T47D (cell line): ENCODE results near the gene SCYGR3.

Experiments
- DNase-seq, 2 experiments: peaks; one replicate each; pipeline versions ENCODE4 v3.0.0 to v3.0.0-alpha.2; 2011 to 2012; ENCODE audit warnings: low read depth in 1 of 2, low spot score in 1 of 2
- JUND ChIP-seq: IDR thresholded peaks from 2 replicates; pipeline ENCODE4 v1.6.1; 2012; ENCODE audit warnings: low read depth
- in situ Hi-C: cut with HindIII; loops from 2 replicates; pipeline ENCODE4 v1.10.0; 2016; ENCODE audit warnings: low sequenced_read_pairs, low pct_unique_long_range_greater_than_20kb

Gene SCYGR3

DNA sequence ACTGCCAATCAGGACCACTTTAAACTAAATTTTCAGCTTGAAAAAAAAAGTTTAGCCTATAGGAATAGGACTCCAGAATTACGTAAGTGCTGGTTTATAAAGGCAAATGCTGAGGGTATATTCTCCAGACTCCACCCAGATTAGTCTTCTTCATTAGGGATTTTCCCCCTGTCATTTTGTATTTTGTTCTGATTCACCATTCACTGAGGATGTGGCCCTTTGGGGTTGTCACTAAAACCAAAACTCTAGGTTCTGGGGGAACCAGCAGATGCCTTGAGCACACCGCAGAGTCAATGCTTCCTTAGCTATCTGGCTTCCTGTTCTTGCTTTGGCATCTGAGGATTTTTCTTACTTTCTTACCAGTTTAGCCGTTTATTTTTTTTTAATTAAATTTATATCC is 13.1 kb upstream of the SCYGR3 start:
- DNase-seq = no peak
- in situ Hi-C loops = no loop called here
- TF ChIP-seq JUND = no peak

DNA sequence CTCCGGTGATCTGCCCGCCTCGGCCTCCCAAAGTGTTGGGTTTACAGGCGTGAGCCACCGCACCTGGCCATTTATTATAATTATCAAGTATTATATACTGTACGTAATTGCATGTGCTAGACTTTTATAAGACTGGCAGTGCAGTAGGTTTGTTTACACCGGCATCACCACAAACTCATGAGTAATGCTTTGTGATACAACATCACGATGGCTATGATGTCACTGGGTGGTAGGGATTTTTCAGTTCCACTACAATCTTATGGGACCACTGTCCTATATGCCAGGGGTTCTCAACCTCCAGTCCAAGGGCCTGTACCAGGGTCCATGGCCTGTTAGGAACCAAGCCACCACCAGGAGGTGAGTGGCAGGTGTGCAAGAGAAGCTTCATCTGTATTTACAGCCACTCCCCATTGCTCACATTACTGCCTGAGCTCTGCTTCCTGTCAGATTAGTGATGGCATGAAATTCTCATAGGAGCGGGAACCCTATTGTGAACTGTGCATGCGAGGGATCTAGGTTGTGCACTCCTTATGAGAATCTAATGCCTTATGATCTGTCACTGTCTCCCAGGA is 12.0 kb upstream of the SCYGR3 start:
- no peak for TF ChIP-seq JUND
- in situ Hi-C loops = no loop called here
- DNase-seq = no peak

DNA sequence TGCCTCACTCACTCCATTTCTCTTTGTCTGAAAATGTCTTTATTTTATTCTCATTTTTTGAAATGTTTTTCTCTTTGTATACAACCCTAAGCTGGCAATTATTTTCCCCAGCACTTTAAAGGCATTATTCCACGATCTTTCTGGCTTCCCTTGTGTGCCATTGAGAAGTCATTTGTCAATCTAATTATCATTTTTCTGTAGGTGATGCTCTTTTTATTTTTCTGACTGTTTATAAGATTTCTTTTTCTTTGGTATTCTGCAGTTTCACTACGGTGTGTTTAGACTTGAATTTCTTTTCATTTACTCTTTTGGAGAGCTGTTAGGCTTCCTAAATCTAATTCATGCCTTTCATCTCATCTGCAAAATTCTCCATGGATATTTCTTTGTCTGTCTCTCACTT is 10.8 kb upstream of the SCYGR3 start:
- no peak for DNase-seq
- in situ Hi-C loops = no loop called here
- no peak for TF ChIP-seq JUND

DNA sequence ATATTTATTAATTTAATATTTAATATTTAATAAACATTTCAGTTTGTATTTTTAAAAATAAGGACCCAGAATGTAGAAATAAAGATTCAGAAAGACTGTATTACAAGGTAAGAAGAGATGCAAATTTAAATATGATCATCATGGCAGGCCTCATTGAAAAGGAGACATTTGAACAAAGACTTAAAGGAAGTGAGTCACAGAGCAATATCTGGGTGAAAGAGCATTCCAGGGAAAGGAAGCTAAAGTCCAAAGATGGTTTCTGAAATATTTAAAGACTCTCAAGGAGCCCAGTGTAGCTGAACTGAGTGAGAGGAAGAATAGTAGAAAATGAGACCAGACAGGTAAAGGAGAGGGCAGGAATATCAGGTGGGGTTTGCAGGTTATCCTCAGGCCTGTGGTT is 8.6 kb upstream of the SCYGR3 start:
- no peak for TF ChIP-seq JUND
- no peak for DNase-seq
- in situ Hi-C loops = no loop called here

DNA sequence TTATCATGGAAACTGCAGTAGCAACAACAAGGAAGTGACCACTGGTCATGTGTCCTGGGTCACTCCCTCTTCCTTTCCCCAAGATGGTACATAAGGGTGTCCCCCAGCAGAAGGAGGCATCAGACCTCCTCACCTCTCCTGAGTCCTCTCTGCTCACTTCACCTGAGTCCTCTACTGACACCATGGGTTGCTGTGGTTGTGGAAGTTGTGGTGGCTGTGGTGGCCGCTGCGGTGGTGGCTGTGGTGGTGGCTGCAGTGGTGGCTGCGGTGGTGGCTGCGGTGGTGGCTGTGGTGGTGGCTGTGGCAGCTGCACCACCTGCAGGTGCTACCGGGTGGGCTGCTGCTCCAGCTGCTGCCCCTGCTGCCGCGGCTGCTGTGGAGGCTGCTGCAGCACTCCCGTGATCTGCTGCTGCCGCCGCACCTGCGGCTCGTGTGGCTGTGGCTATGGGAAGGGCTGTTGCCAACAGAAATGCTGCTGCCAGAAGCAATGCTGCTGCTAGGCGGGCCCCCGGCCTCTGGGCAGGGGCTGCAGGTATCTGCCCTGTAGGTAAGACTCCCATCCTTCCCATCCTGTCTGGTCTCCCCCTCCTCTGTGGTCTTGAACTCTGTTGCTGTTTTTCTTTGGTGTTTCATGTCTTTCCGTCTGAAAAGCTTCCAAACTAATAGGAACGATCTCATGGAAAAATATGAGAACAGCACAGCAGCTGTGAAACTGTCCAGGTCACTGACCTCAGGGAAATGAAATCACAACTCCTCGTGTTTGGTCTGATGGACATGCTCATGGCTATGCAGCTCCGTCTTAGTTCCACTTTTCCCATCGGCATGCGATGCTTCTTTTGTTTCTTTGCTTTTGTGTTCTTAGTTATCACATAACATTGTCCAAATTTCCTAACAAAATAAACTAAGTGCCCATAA is 2.9 kb upstream of the SCYGR3 start, which contains the start of gene SCYGR4:
SCYGR4 (plus strand) TSS at position 183 of the 915 bp plus-strand sequence; CDS start at position 183, 0 bp downstream.
- in situ Hi-C loops = no loop called here
- DNase-seq = no peak
- no peak for TF ChIP-seq JUND

DNA sequence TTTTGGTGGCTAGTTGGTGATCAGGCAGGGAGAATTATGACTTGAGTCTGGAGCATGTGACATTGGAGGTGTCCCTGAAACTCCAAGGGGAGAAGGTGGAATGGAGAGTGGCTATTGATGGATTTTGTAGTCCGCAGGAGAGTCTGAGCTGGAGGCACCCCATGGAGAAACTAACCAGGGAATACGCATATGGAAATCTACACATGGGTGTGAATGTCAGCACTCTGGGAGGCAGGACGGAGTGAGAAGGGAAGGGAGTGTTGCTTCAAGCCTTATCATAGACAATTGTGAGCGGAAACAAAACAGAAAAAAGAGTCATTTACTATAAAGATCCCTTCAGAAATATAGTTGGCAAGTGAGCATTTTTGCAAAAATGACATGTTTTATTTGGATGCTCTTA is 2.0 kb upstream of the SCYGR3 start:
- in situ Hi-C loops = no loop called here
- TF ChIP-seq JUND = no peak
- no peak for DNase-seq

DNA sequence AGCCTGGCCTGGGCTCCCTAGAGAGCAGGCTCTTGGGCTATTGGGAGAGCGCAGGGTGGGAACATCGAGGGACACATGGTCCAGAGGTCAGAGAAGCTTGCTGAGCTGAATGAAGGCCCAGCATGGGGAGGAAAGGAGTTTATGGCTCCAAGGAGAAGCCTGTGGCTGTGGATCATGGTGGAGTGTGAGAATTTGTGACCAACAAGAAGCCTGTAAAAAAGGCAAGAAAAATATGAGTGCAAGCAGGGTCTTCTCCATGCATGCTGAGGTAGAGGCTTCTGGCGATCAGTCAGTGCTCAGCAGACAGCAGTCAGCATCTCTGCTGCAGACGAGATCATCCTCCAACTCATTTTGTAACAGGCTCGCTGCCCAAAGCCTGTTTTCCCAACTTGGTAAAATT is 1.3 kb upstream of the SCYGR3 start:
- in situ Hi-C loops = no loop called here
- no peak for TF ChIP-seq JUND

DNA sequence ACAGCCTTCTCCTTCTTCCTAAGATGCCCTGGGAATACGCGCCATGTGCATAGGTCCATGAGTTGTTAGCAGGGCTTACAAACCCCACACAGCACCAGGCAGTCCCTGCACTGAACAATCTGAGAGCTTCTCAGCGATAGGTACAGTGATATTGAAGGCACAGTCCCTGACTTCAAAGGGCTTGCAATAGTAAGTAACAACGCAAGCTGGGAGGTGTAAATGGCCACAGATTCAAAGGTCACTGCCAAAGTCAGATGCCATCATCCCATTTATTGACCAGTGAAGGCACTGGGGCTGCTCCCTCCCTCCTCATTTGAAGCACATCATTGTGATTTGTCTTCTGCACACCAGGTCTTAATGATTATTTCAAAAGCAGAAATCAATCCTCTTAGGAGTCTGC is 541 bp upstream of the SCYGR3 start:
- no peak for DNase-seq
- in situ Hi-C loops = no loop called here
- no peak for TF ChIP-seq JUND

More for the DNA sequence above, 1.3 kb upstream of the SCYGR3 start:
- DNase-seq = no peak

DNA sequence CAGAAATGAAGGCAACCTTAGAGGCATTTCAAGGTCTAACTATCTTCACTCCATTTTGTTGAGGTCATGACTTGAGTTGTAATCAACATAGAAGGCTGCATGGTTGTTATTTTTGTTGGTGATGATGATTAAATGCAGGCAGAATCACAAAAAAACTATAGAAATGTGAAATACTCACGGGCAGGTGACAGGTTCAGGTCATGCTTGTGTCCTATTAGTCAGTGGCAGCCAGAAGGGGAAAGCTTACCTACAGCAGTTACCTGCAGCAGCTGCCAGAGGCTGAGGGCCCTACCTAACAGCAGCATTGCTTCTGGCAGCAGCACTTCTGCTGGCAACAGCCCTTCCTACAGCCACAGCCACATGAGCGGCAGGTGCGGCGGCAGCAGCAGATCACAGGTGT is 394 bp downstream of the SCYGR3 start:
- DNase-seq = no peak
- no peak for TF ChIP-seq JUND
- in situ Hi-C loops = no loop called here

DNA sequence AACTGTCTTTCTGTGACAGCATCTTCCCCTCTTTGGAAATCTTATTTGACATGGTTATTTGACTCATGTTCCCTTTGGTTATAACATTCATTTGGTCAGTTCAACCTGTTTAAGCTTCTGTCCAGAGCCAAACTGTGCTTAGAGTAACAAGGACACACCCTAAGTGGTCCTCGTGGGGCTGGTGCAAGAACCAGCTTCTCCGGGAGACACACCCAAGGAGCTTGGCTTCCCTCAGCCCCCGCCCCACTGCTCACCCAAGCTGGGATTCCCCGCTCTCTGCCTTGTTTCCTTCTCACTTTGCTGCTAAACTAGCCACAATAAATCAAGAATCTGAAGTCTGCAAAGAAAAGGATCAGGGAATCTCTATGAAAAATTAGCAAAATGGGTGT is 1.4 kb downstream of the SCYGR3 start:
- no peak for TF ChIP-seq JUND
- DNase-seq = no peak
- in situ Hi-C loops = no loop called here

DNA sequence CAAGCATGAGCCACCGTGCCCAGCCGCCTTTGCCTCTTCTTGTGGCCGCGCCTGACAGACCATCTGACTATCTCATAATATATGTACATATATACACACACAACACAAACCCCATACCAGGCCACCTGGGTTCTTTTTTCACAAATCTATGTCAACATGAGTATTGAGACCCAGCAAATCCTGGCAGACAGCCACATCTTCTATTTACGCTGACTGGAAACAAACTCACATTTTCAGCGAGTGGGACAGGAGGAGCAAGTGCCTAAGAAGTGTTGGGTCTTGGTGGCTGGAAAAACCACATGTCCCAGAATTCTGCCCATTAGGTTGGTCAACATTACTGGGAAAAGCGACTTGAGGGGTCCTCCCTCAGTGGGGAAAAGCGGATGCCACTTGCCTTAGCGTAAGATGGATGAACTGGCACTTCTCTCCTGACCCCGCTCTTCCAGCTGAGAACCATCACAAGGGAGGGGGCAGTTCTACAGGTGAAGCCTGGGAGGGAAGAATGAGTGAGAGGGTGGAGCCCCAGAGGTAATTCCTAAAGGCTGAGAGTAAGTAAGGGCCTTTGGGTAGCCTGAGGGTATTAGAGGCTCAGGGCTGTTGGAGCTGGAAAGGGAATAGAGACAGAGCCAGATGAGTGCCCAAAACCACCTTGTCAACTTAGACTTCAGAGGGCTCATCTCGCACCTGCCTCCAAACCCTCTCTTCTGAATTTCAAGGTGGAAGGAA is 1.9 kb downstream of the SCYGR3 start:
- DNase-seq = no peak
- in situ Hi-C loops = no loop called here
- TF ChIP-seq JUND = no peak

DNA sequence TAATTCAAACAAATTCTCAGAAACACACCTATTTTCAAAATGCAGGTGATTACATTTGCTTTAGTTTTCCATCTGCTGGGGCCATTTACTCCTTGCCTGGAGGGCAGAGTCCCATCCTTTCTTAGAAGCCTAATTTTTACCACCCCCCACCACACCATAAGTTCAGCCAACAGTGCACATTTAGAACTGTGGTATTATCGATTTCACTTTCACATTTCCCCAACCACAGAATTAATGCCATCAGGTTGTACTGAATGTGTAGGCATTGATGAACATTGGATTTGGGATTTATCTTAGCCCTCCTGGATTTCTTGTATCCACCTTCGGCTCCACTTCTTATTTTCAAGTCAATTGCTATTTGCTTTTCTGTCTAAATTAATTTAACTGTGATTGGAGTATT is 4.5 kb downstream of the SCYGR3 start:
- in situ Hi-C loops = no loop called here
- no peak for DNase-seq
- no peak for TF ChIP-seq JUND

DNA sequence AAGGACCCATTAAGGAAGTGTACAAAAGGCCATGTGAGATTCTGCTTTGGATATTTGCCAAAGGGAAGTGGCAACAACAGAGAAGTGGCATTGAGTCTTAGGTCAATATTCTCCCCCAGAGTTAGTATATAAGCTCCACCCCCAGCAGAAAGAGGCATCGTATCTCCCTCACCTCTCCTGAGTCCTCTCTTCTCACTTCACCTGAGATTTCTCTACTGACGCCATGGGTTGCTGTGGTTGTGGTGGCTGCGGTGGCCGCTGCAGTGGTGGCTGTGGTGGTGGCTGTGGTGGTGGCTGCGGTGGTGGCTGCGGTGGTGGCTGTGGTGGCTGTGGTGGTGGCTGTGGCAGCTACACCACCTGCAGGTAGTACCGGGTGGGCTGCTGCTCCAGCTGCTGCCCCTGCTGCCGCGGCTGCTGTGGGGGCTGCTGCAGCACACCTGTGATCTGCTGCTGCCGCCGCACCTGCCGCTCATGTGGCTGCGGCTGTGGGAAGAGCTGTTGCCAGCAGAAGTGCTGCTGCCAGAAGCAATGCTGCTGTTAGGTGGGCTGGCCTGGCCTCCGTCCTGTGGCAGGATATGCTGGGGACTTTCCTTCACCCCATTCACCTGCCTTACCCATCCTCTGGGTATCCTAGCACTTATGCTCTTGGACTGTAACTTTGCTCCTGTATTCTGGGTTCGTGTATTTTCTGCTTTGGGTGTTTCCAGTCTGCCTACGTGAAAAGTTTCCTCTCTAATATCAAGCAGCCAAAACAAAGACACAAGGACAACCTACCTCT is 5.9 kb downstream of the SCYGR3 start:
- in situ Hi-C loops = no loop called here
- DNase-seq = no peak
- TF ChIP-seq JUND = no peak
